CD4-positive, alpha-beta T cell treated with Interleukin-15 for 1 hour (primary cell): ENCODE results near the gene DNASE1.
"Not testable (repeated sequence)": the region's sequence is repeated elsewhere in the genome, so short reads cannot be mapped to it uniquely, and the experiment has no call there.

Experiments used
- DNase-seq: peaks from one replicate; pipeline ENCODE4 v3.0.0-alpha.2; 2020

The DNASE1 gene

DNA sequence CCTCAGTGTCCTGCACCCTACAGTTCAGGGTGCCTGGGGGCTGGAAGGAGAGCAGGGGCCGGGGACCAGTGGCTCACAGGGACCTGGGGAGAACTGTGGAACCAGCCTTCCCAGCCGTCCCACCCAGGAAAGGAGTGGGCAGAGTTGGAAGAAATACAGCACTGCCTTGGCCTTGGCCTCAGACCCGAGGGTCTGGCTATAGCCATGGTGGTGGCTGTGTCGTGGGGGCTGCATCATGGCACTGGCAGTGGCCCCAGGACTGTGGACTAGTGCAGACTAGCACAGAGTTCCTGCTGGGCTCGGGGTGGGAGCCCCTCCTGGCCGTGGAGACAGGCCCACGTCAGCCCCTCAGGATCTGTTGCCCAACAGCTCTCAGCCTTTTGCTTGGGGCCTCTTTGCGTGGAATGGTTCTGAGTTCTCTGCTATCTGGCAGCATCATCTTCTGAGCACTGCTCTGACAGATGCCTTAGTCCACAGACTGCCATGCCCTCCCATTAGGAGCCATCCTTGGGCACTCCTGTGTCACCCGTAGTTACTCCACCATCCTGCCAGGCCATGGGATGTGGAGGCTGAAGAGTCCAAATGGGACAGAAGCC, 12.6 kb upstream of the DNASE1 start:
- no peak for DNase-seq

DNA sequence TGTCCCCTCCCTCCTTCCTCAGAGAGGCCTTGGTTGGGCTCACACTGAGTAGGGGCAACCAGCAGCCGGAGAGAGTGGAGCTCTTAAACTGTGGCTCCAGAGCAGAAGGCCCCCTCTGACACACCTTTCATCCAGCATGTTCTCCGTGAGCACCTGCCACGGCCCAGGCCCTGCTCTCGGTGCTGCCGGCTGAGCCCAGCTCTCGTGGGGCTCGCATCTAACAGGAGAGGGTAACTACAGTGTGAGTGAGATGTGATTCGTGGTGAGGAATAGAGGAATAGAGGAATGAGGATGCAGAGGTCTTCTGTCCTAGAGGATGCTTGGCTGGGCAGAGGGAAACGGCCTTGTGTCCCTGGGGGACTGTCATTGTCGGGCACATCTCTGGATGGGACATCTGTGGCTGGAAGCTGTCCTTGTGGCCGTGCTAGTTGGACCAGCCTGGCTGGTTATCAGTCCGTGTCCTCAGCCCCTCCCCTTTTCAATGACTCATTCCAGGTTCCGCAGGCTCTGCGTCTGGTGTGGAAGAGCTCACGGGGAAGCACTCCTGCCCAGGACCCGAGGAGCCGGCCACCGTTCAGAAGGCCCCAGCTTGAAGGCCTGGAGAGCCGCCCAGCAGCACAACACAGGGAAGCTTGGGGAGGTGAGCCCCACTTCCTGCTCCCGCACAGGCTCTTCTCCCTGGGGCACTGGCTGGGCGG, 11.9 kb upstream of the DNASE1 start:
- no peak for DNase-seq

DNA sequence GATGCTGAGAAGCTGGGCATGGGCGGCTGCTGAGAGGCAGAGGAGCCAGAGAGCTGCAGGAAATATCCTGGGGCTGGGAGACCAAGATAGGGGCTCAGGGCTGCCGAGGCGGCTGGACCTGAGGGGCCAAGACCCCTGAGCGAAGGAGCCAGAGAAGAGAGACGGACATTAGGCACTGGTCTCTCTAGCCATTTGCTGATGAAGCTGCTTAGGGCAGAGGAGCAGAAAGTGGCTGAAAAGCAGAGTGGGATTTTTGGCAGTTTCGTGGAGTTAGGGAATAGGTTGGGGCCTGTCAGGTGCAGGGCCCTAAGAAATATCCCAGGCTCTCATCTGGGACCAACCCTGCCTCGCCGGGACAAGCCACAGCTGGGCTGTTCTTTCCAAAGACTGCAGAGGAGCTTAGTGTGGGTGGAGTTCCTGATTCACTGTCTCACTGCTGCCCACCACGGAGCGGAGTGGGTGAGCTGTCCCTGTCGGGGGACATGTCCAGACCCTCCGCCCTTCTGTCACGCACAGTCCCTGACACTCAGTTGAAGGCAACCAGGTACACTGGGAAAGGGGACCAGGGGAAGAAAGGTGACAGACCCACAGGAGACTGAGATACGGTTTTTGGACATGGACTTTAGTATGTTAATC, 11.3 kb upstream of the DNASE1 start:
- DNase-seq = no peak

DNA sequence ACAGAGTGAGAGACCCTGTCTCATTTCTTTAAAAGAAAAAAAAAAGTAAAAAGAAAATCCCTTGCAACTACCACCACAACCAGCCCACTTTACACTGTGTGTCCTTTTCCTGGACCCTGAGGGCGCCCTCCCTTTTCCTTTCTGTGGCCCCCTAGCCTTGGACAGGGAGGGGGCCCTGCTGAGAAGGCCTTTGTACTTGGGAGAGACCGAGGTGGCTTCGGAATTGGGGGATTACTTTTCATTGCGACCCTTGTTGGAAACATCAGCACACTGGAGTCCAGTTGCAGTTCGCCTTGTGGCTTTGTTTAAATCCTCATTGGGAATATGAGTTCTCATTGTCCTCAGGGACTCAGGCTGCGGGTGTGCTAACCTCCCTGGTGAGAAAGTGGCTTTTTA, 9.4 kb upstream of the DNASE1 start:
- DNase-seq = no peak

DNA sequence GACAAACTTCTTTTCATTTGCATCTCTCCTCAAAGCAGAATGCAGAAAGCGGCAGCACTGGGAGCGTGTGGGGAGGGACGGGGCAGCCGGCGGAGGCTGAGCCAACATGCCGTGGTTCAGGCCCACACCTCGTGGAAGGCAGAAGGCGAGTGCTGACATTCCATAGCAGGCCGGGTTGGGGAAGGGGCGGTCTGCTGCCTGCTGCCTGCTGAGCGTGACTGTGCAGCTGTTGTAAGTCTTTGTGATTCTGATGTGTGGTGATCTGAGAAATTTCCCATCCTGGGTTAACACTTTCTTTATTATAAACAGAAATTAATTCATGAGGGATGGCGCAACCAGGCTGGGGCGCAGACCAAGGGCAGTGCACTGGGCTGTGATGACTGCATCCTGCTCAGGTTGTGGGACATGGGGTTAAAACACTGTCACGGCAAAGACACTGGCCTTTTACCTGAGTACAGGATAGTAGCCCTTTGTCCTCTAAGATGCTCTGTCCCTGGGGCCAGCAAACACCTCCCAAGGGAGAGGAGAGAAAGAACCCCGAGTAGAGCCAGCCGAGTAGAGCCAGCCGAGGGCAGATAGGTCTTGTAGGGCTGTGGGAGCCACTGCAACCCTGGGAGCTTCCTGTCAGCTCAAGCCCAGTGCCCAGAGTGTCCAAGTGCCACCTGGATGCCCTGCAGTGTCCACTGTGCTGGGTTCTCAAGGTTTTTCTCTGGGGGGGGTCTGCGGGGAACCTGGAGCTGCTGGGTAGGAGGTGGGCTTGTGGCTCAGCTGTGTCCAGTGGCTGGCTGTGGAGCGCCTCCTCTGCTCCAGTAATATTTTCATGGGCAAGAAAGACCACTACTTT, 8.8 kb upstream of the DNASE1 start:
- no peak for DNase-seq

DNA sequence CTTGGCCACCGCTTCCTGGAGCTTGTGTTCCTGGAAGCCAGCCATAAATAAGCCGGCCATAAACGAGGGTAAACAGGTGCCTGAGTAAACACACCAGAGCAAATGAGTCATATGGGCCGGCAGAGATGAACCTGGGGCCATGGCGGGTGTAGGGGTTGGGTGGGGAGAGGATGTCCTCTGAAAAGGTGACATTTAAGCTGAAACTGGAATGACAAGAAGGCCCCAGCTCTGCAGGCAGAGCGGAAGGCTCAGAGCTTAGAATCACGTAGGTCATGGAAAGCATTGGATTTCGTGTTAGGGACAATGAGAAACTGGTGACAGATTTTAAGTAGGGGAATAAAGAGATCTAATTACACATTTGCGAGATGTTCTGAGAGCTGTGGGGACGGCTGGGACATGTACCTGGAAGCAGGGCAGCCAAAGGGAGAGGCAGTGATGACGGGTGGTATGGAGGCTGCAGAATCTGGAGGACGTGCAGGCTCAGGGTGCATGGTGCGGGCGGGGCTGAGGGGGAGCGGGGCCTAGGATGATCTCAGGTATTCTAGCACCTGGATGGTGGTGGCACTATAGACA, 8.1 kb upstream of the DNASE1 start:
- no peak for DNase-seq

DNA sequence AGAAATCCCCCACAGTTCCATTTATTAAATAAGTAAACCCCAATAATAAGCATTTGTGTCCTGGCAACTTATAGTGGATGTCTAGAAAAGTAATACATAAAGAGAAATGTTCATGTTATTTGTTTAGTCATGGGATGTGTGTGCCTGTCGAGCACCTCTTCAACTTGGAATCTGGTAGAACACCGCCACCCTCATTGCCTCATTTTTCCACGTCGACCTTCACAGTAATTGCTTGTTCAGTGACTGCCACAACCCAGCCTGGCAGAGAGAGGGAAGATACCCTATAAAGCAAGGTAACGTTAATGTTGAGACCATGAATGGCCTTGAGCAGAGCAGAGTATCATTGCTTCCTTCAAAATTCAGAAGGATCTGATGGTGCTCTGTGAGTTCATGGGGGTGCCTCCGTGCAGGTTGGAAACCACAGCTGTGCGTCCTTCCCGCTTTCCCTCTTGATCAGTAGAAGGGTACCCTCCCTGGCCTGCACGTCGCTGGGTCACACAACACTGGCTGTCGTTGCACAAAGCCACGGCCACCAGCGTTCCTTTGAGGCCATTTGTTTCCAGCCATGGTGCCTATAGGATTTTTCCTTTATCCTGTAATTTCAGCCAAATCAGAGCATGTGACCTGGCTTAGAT, 3.7 kb upstream of the DNASE1 start:
- no peak for DNase-seq

DNA sequence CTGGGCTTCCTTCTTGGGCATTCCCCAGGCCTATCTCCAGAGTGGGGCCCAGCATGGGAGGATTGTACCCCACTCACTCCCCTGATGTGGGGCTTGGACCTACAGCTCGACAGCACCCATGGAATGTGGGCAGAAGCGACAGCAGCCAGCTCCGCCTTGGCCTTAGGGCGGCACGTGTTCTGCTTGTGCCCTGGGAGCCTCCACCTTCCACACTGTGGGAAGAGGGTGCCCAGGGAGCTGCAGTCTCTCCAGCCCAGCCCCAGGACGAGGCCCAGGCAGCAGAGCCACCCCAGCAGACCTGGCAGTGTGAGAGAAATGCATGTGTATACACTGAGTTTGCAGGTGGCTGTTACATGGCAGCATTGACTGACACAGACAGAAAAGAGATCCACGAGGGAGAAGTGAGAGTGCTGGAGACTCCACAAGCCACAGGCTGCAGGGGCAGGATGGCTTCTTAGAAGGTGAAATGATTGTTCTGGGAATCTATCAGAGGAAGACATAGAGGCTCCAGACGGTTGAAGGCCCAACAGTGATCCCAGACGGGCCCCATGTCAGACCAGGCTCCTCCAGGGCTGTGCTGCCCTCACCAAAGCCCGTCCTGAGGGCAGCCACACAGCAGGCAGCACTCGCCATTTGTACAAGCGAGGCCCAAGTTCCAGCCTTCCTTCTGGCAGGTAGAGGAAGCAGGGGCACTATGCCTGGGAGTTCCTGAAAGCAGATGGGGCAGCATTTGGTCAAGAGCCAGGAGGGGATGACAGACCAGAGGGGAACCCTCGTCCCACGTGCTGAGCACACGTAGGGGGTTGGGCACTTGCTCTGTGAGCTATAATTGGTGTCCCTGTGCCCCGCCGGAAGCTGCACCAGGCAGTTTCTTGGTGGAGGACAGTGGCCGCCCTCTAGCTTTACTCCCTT, 2.8 kb upstream of the DNASE1 start:
- DNase-seq = no peak

DNA sequence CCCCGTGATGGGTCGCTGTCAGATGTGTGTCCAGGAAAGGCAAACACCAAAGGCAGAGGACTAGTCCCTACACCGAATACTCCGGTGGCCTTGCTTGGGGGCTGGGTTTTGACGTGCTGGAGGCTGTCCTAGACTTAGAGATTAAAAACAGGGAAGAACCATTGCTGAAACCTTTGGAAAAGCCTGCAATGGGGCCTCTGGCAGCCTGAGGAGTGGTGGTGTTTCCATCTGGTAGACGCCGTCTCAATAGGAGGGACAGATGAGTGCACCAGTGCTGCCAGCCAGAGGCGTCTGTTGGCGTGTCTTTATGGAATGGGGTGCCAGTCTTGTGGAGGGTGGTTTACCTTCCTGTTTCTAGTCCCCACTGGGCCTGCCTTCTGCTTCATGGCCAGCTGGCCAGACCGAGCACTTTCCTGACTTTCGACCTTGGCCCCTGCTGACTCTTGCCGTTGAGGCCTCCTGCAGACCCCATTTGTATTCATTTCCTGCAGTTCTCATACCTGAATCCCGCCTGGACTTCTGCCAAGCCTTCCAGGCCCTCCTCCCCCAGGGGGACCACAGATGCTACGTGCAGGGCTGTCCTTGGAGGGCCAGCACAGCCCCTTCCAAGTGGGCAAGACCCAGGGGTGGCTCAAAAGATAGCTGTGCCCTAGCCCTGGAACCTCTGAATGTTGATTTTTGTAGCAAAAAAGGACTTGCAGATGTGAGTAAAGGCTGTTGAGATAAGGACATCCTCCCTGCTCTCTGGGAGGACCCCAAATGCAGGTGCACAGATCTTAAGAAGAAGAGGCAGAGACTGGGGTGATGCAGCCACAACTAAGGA, 1.9 kb upstream of the DNASE1 start:
- DNase-seq = no peak

DNA sequence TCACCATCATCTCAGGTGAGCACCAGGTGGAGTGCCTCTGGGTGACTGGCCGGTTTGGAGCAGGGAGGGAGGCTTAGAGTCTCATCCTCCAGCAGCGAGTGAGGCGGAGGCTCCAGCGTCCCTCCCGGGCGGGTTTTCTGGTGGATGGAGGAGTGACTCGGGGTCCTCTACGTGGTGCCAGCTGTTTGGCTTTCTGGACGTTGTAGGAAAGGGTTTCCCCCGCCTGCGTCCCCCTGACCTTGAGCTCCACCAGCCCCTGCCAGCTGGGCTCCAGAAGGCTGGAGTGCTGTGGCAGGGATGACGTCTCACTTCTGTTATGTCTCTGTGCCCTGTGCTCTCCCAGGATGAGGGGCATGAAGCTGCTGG, 522 bp downstream of the DNASE1 start:
- DNase-seq = no peak

DNA sequence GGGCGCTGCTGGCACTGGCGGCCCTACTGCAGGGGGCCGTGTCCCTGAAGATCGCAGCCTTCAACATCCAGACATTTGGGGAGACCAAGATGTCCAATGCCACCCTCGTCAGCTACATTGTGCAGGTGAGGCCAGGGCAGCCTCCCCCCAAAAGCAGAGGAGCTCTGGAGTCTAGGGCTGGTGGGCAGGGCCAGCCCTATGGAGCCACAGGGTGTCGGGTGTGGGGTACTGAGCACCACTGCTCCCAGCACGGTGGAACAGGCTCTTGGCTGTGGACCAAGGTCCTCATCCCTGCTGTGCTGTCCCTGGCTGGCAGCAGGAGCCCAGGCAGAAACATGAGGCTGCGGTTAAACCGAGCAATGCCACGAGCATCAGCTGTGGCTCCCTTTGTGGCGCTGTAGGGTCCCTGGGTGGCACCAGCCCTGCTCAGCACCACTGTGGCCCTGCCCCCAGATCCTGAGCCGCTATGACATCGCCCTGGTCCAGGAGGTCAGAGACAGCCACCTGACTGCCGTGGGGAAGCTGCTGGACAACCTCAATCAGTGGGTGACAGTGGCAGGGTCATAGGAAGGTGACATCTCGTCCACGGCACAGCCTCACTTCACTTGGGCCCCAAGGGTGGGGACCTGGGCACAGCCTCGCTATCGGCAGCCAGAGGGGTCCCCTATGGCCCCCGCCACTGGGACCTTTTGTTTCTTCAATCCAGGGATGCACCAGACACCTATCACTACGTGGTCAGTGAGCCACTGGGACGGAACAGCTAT, 1.1 kb downstream of the DNASE1 start:
- DNase-seq = no peak

DNA sequence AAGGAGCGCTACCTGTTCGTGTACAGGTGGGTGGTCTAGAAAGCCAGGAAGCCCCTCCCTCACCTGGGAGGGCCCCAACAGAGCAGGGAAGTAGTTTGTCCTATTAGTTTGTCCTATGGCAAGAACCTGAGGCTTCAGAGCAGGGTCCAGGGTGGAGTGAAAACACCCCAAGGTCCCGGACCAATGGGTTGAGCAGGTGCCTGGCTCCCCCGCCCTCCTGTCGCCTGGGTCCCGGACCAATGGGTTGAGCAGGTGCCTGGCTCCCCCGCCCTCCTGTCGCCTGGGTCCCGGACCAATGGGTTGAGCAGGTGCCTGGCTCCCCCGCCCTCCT, 1.6 kb downstream of the DNASE1 start:
- DNase-seq = not testable (repeated sequence)

DNA sequence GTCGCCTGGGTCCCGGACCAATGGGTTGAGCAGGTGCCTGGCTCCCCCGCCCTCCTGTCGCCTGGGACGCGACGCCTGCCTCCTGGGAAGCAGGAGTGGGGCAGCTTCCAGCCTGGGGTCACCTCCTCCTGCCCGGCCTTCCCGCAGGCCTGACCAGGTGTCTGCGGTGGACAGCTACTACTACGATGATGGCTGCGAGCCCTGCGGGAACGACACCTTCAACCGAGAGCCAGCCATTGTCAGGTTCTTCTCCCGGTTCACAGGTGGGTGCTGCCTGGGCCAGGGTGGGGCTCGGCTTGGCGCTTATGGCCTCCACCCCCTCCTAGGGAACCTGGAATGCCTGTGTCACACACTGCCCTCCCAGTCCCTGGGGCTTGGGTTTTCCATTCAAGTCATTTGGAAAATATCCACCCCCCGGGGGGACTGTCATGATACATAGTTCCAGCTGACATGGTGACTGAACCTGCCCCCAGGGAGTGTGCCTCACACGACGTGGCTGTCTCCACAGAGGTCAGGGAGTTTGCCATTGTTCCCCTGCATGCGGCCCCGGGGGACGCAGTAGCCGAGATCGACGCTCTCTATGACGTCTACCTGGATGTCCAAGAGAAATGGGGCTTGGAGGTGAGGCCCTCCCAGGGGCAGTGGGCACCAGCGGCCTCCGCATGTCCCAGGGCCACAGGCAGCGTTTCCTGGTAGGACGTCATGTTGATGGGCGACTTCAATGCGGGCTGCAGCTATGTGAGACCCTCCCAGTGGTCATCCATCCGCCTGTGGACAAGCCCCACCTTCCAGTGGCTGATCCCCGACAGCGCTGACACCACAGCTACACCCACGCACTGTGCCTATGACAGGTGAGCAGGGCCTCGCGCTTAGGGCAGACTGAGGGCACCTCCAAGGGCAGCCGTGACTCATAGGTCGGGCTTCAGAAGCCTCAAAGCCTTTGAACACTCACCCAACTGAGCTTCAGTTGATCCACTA, 2.3 kb downstream of the DNASE1 start:
- DNase-seq = no peak

DNA sequence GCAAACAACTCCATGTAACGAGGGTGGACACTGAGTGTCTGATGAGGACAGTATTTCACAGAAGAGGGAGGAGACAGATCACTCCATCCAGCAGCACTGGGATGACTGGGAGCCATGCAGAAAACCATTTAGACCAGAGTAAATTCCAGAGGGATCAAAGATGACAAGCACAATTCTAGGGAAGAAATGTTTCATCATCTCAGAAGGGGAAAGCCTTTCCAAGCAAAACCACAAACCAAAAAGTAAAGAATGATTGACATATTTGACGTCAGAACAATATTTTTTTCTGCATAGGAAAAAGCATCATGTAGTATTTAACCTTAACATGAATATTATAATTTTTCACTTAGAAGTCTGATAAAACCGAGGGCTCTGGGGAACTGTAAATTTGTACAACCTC, 4.8 kb downstream of the DNASE1 start:
- peak; percentile 2 for DNase-seq

DNA sequence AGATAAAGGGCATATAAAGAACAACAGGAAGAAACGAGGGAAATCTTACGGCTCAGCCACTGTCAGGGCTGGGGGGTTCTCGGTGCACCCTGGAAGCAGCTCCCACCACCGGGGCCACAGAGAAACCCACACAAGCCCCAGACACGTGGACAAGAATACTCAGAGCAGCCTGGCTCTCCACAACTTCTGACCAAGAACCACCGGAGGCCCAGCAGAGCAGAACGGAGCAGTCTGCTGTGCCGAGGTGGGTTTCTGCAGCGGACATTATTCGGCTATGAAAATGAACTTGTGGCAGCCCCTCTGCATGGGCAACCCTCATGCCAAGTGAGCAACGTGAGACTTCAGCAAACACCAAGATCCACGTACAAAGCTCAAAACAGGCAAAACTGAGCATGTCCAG, 6.8 kb downstream of the DNASE1 start:
- DNase-seq = no peak

DNA sequence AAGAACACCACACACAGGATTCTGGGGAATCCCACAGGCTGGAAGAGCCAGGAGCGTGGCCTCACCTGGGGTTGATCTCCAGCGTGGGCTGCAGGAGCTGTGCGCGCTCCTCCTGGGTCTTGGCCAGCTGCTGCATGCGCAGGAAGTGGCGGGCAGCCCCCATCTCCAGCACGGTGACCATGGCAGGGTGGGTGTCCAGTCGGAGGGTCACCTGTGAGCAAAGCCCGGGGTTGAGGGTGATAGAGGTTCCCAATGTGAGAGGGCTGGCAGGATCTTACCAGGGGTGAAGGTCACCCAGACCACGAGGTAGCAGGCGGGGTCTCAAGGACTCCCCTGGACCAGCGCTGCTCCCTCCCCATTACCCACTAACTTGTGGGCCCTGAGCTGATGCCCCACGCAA, 7.4 kb downstream of the DNASE1 start:
- DNase-seq = no peak

DNA sequence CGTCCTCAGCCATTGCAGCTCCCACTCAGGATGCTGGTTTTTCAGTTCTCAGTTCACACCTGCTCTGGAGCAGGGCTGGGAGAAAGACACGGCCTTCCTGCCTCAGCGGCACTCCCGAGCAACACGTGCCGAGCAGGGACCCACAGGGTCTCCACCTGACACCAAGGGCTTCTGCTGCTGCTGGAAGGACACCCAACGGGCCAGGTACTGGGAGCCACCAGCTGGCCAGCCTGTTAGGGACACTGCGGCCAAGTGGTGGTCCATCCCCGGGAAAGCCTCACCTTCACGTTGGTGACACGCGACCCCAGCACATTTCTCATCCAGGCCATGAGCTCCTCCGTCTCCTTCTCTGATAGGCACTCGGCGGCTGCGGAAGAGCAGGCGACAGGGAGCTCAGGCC, 8.1 kb downstream of the DNASE1 start:
- no peak for DNase-seq

DNA sequence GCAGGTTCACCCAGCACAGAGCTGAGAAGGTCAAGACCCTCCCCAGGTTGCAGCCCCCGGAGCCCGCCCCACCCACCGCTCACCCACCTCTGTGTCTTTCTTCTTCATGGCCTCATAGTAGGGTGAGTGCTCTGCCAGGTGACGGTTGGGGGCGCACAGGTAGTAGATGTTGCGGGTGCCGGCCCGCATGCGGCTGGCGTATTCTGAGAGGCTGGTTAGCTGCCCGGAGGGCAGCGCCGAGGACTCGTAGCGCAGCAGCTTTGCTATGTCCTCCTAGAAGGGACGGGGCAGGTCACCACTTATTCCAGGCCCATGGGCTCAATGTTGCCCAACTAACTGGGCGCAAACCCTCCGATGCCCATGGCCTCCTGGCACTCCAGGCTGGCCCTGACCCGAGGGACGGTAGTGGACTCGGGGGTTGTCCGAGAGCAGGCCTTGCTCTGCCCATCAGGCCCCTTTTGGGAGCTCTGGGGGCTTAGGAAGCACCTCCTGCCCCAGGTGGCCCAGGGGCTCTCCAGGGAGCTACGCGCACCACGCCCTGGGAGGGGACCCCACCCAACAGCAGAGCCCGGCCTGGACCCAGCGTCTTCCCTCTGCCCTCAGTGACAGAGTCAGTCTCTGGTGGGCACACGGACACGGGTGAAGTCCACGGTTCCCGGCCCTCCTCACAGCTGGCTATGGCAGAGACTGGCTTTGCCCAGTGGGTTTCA, 9.9 kb downstream of the DNASE1 start:
- no peak for DNase-seq
